ENCODE measurements around the gene VWF. TPM values are rescaled to one million over a fixed set of nuclear protein-coding genes. Genes with fewer than 3 reads are reported as not detected.

VWF gene
- total and polyA plus RNA-seq, 2 donors (not counting 3 experiments of a cell fraction or from before 2014, with no cell fraction given): 1,041 to 2,328 TPM

DNA sequence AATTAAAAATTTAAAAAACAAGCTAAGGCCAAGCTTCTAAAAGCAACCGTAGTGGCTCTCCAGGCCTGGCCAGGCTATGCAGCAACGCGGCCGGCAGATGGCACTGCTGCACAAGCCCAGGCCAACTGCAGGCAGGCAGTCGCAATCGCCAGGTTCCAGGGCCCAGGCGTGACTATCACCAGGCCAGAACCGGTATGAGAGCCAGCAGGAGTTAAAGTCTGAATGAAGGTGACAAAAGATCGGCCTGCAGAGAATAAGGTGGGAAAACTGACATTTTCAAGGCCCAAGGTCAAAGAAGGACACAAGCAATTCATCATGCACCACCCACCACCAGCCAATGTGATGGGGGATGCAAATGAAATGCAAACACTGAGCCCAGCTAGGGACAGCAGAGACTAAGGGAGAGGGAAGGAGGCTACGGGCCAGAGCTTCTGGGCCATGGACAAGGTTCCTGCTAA lies 135.8 kb downstream of the VWF start:
- POLR2A ChIA-PET: no interaction called here

More for the DNA sequence above, 135.8 kb downstream of the VWF start:
- Histone ChIP-seq H2AFZ (ENCODE audit: low read depth, low read length) (no peak overlapping the region), H3K9ac (replicated peaks; ENCODE audit: extremely low read depth, insufficient read depth, low read length) (no peak overlapping the region), H3K4me2 (ENCODE audit: insufficient read depth, low read length) (no peak overlapping the region), H3K79me2 (ENCODE audit: control insufficient read depth, insufficient read depth, low read length) (peaks cover 22% of the 10 kb centered on the region), H3K4me3 (replicated peaks in 1 of 3; ENCODE audit: insufficient read depth in 1 of 3, low read depth in 1 of 3, low read length in 3 of 3) (no peak overlapping the region), H4K20me1 (replicated peaks; ENCODE audit: control insufficient read depth, extremely low read depth, insufficient read depth, low read length) (peaks cover 12% of the 10 kb centered on the region), H3K27ac (ENCODE audit: insufficient read depth, low read depth, low read length) (no peak overlapping the region), H3K9me3 (replicated peaks; ENCODE audit: control insufficient read depth, insufficient read depth, low read length) (no peaks in the 10 kb centered on the region), H3K9me1 (replicated peaks; ENCODE audit: control insufficient read depth, extremely low read depth, insufficient read depth, low read length) (no peaks in the 10 kb centered on the region), H3K4me1 (ENCODE audit: control insufficient read depth, extremely low read depth, insufficient read depth, low read length) (no peaks in the 10 kb centered on the region), H3K27me3 (ENCODE audit: control insufficient read depth in 2 of 2, insufficient read depth in 2 of 2, low read length in 2 of 2) (no peaks in the 10 kb centered on the region), H3K36me3 (ENCODE audit: control insufficient read depth in 2 of 2, extremely low read depth in 1 of 2, insufficient read depth in 2 of 2, low read length in 2 of 2) (peaks cover 63 to 79% of the 10 kb centered on the region in 2 experiments)
- peak; percentile 91 to 93 for TF ChIP-seq CTCF (IDR thresholded peaks at IDR 0.05; ENCODE audit: extremely low read depth in 1 of 2, insufficient read depth in 1 of 2, low read depth in 1 of 2, low read length in 2 of 2)
- TF ChIP-seq, protein P1, sequence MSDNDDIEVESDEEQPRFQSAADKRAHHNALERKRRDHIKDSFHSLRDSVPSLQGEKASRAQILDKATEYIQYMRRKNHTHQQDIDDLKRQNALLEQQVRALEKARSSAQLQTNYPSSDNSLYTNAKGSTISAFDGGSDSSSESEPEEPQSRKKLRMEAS (IDR thresholded peaks at IDR 0.05; ENCODE audit: insufficient read depth, insufficient read length): no peak
- no TSS peak for BruUV-seq (replicated peaks)
- CTCF ChIA-PET: interaction anchor here (0.6 to 3.1 kb wide), 24 partner anchors 8 to 611 kb away, joined by 3 to 60 read pairs (median 4); no protein-coding TSS in a partner anchor
- FAIRE-seq: peak; percentile 56
- peak; percentile 73 for DNase-seq (ENCODE audit: low read depth, low spot score)
- dilution Hi-C loops (cut with MboI; ENCODE audit: extremely low pct_ligation_motif_present, low sequenced_read_pairs): no loop called here
- intact Hi-C loops (cut with micrococcal nuclease): loop anchor here (1.0 kb wide), 2 partner anchors 52 to 297 kb away; no protein-coding TSS in a partner anchor

All from endothelial cell of umbilical vein (primary cell).